AML-193 (cell line): ENCODE data around the gene TSPYL2.

Source experiments
- DNase-seq, 2 experiments: peaks; one replicate each; lab custom pipeline; 2025; lab: John Stamatoyannopoulos, UW

The TSPYL2 gene

GRCh38 chrX:53081925-53082772 lies at the start of gene TSPYL2:
TSS of gene TSPYL2 (plus strand) at chrX:53082367. CDS start at chrX:53082499, 132 bp downstream.
- DNase-seq: peak; percentile 70 to 78

GRCh38 chrX:53036149-53036548 lies 46.0 kb upstream of the TSPYL2 start:
- DNase-seq: no peak

- no peak for DNase-seq
These were observed 42.9 kb upstream of the TSPYL2 start for GRCh38 chrX:53039236-53039635.

GRCh38 chrX:53044995-53045394 lies 37.2 kb upstream of the TSPYL2 start:
- DNase-seq: no peak

- no peak for DNase-seq
These were observed 34.9 kb upstream of the TSPYL2 start for GRCh38 chrX:53047228-53047627.

- DNase-seq: no peak
These were observed 33.7 kb upstream of the TSPYL2 start, which contains the start of gene GPR173 for GRCh38 chrX:53048169-53049126. TSS of gene GPR173 (plus strand) at chrX:53048789. CDS start at chrX:53076622, 27,833 bp downstream.

GRCh38 chrX:53049127-53049517 lies 33.0 kb upstream of the TSPYL2 start:
- no peak for DNase-seq

- DNase-seq: no peak
These were observed 31.3 kb upstream of the TSPYL2 start for GRCh38 chrX:53050841-53051240.

GRCh38 chrX:53055244-53055849 lies 26.8 kb upstream of the TSPYL2 start:
- no peak for DNase-seq

GRCh38 chrX:53056292-53056691 lies 25.9 kb upstream of the TSPYL2 start:
- DNase-seq: no peak

- no peak for DNase-seq
These were observed 17.1 kb upstream of the TSPYL2 start for GRCh38 chrX:53065104-53065503.

GRCh38 chrX:53071064-53071463 lies 11.1 kb upstream of the TSPYL2 start:
- DNase-seq: no peak

GRCh38 chrX:53071604-53072417 lies 10.4 kb upstream of the TSPYL2 start:
- DNase-seq: peak; percentile 45 to 47

GRCh38 chrX:53072418-53073114 lies 9.6 kb upstream of the TSPYL2 start:
- DNase-seq: no peak

GRCh38 chrX:53073115-53073586 lies 9.0 kb upstream of the TSPYL2 start:
- DNase-seq: no peak

GRCh38 chrX:53075011-53075410 lies 7.2 kb upstream of the TSPYL2 start:
- DNase-seq: no peak

GRCh38 chrX:53076671-53077070 lies 5.5 kb upstream of the TSPYL2 start:
- no peak for DNase-seq

GRCh38 chrX:53077207-53078197 lies 4.7 kb upstream of the TSPYL2 start:
- DNase-seq: no peak

GRCh38 chrX:53078943-53079342 lies 3.2 kb upstream of the TSPYL2 start:
- no peak for DNase-seq
